IMR-90 (cell line): Measurements from ENCODE around the gene NLGN2.

Source experiments
- CEBPB ChIP-seq: IDR thresholded peaks from 2 replicates; pipeline ENCODE4 v1.6.1; 2012; ENCODE audit warnings: low read depth, low read length, improper control_type of control experiment
- CHD1 ChIP-seq: IDR thresholded peaks from 2 replicates; pipeline ENCODE4 v1.6.1; 2012; ENCODE audit warnings: low read depth, low read length, improper control_type of control experiment
- CTCF ChIP-seq: conservative IDR thresholded peaks from 2 replicates; pipeline ENCODE4 v1.5.1; 2012; ENCODE audit warnings: mild to moderate bottlenecking, low read depth, low read length, improper control_type of control experiment
- NFE2L2 ChIP-seq: fragments of 150-350 bp; IDR thresholded peaks from 2 replicates; pipeline ENCODE4 v1.6.1; 2016; ENCODE audit warnings: low read depth, mild to moderate bottlenecking, low read length
- POLR2A ChIP-seq: IDR thresholded peaks from 2 replicates; pipeline ENCODE4 v1.6.1; 2012; ENCODE audit warnings: mild to moderate bottlenecking, low read depth, low read length
- RFX5 ChIP-seq: IDR thresholded peaks from 2 replicates; pipeline ENCODE4 v1.8.0; 2012; ENCODE audit warnings: low read depth, mild to moderate bottlenecking, low read length, moderate library complexity

DNA sequence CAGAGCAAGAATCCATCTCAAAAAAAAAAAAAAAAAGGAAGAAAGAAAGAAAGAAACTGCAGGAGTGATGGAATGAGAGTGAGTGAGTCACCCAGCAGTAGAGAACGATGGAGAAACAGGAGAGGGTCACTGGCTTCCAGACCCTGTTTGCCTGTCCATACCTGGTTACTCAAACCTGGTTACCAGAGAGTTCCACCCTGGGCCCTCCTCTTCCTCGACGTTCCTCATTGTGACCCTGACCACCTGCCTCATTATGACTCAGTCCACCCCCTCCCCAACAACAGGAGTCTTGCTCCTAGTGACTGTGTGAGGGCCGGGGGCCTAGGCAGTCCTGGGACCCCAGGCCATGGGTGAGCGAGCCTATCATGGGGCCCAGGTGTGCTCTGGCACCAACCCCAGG is 20.9 kb downstream of the NLGN2 start, which contains the start of gene SPEM3:
- TF ChIP-seq CTCF (no peak), CHD1 (no peak), POLR2A (no peak), CEBPB (no peak), NFE2L2 (no peak), RFX5 (no peak)
